ENCODE measurements around the gene TMEM238.

TMEM238 gene

GRCh38 chr19:55389386-55390317 is 5.6 kb upstream of the TMEM238 start:
- Mint-ChIP-seq H3K27me3 (no peaks in the 10 kb centered on the region), H3K27ac (peak overlapping the region; percentile 52), H3K36me3 (peaks cover 53% of the 10 kb centered on the region), H3K4me3 (peak overlapping the region; percentile 27), H3K4me1 (peaks cover 61% of the 10 kb centered on the region), H3K9me3 (no peaks in the 10 kb centered on the region)
- ATAC-seq = no peak

- peaks cover 53% of the 10 kb centered on the region for H3K36me3 Mint-ChIP-seq
- ATAC-seq = no peak
- peaks cover 71% of the 10 kb centered on the region for H3K4me1 Mint-ChIP-seq
- no peaks in the 10 kb centered on the region for H3K27me3 Mint-ChIP-seq
- peak overlapping the region; percentile 100 for H3K4me3 Mint-ChIP-seq
- peak overlapping the region; percentile 99 for H3K27ac Mint-ChIP-seq
- no peaks in the 10 kb centered on the region for H3K9me3 Mint-ChIP-seq
Observed at GRCh38 chr19:55387736-55388497, 3.8 kb upstream of the TMEM238 start.

GRCh38 chr19:55386493-55386971 is 2.4 kb upstream of the TMEM238 start:
- peak overlapping the region; percentile 99 for H3K27ac Mint-ChIP-seq
- H3K4me1 Mint-ChIP-seq = peaks cover 79% of the 10 kb centered on the region
- no peaks in the 10 kb centered on the region for H3K9me3 Mint-ChIP-seq
- no peak for ATAC-seq
- no peaks in the 10 kb centered on the region for H3K27me3 Mint-ChIP-seq
- peak overlapping the region; percentile 100 for H3K4me3 Mint-ChIP-seq
- peaks cover 53% of the 10 kb centered on the region for H3K36me3 Mint-ChIP-seq

GRCh38 chr19:55385724-55386492 is 1.8 kb upstream of the TMEM238 start, which contains the start of gene RPL28:
Gene RPL28, plus strand, starts transcription at chr19:55385932. Its CDS starts 426 bp downstream, at chr19:55386358.
- H3K27ac Mint-ChIP-seq = peak within 1 kb of the TSS; percentile 99
- H3K27me3 Mint-ChIP-seq = no peaks in the 10 kb centered on the region
- peaks cover 52% of the 10 kb centered on the region for H3K36me3 Mint-ChIP-seq
- peak within 1 kb of the TSS; percentile 100 for H3K4me3 Mint-ChIP-seq
- ATAC-seq = peak; percentile 90
- H3K9me3 Mint-ChIP-seq = no peaks in the 10 kb centered on the region
- H3K4me1 Mint-ChIP-seq = peaks cover 77% of the 10 kb centered on the region

DNA sequence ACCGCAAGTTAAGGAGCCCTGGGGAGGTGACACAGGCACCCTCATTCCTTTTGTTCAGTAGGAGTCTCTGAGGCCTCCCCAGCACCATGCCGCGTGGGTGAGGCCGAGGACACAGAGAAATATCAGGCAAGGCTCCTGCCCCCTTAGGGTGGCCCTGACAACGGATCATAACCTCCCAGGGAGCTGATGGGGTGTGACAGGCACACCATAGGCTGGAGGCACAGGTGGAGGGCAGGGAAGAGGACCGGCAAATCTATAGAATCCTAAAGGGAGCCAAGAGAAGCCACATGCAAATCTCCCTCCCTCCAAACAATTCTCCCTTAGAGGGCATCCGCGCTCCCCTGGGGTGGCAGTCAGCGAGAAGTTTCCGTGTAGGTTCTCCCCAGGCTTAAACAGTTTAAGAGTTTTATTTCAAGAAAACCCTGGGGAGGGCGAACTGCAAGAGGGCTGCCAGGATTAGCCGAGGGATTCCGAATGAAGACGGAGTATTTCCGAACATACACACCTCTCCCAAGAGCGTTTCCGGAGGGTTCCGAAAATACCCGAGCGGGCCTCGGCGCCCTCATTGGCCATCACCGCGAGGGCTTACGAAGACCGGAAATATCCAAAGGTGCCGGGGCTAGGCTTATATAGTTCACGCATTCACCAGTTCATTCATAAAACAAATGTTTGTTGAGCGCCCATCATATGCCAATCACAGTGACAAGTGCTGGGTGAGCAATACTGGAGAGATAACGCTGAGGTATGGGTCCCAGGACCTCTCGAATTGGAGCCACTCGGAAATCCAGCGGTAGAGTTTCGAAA is 1.0 kb upstream of the TMEM238 start:
- Mint-ChIP-seq H3K27me3 (no peaks in the 10 kb centered on the region), H3K27ac (peak overlapping the region; percentile 99), H3K4me1 (peaks cover 69% of the 10 kb centered on the region), H3K9me3 (no peaks in the 10 kb centered on the region), H3K4me3 (peak overlapping the region; percentile 100), H3K36me3 (peaks cover 44% of the 10 kb centered on the region)
- ATAC-seq = peak; percentile 87

DNA sequence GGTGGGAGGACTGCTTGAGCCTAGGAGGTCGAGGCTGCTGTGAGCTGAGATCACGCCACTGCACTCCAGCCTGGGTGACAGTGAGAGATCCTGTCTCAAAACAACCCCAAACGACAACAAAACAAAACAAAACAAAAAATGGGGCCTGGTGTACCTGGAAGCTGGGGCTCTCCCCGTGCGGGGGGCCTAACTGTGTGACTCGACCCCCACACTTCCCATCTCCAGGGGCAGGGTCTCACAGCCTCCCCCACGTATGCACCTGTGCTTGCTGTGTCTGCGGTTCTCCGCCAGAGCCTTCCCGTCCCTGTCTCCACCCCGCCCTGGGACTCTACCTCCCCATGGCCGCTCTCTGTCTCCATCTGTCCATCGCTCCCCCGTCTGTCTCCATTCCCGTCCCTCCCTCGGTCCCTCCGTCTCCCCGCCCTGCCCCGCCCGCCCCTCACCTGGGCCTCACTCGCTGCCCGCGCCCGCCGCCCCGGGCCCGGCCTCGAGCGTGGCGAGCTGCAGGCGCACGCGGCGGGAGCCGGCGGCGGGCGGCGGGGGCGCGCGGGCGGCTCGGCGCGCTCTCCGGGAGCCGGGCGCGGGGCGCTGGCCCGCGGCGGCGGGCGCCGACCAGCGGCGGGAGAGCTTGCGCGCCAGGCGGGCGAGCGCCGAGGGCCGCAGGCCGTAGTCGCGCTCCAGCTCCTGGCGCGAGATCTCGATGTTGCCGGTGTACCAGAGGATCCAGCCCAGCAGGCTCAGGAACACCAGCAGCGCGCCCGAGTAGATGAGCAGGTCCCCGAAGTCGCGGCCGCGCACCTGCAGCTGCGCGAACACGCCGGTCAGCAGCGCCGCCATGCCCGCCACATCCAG is 587 bp downstream of the TMEM238 start:
- peaks cover 28% of the 10 kb centered on the region for H3K36me3 Mint-ChIP-seq

GRCh38 chr19:55382522-55383054 is 1.5 kb downstream of the TMEM238 start:
- H3K27me3 Mint-ChIP-seq = no peaks in the 10 kb centered on the region
- H3K9me3 Mint-ChIP-seq = no peaks in the 10 kb centered on the region
- H3K36me3 Mint-ChIP-seq = peaks cover 20% of the 10 kb centered on the region
- peaks cover 45% of the 10 kb centered on the region for H3K4me1 Mint-ChIP-seq
- ATAC-seq = no peak
- peak overlapping the region; percentile 89 for H3K4me3 Mint-ChIP-seq
- H3K27ac Mint-ChIP-seq = no peak overlapping the region

More for the DNA sequence above, 587 bp downstream of the TMEM238 start:
- ATAC-seq = peak; percentile 24
- Mint-ChIP-seq H3K27ac (peak overlapping the region; percentile 72), H3K4me3 (peak overlapping the region; percentile 89), H3K4me1 (peaks cover 53% of the 10 kb centered on the region), H3K9me3 (no peaks in the 10 kb centered on the region), H3K27me3 (no peaks in the 10 kb centered on the region)

GRCh38 chr19:55382013-55382412 is 2.1 kb downstream of the TMEM238 start:
- Mint-ChIP-seq H3K36me3 (peaks cover 15% of the 10 kb centered on the region), H3K27ac (no peak overlapping the region), H3K9me3 (no peaks in the 10 kb centered on the region), H3K4me3 (no peak overlapping the region), H3K27me3 (peaks cover under 1% of the 10 kb centered on the region), H3K4me1 (peaks cover 39% of the 10 kb centered on the region)
- no peak for ATAC-seq

- peaks cover 18% of the 10 kb centered on the region for H3K4me1 Mint-ChIP-seq
- no peaks in the 10 kb centered on the region for H3K9me3 Mint-ChIP-seq
- H3K27ac Mint-ChIP-seq = no peak overlapping the region
- no peak overlapping the region for H3K4me3 Mint-ChIP-seq
- peaks cover 22% of the 10 kb centered on the region for H3K27me3 Mint-ChIP-seq
- ATAC-seq = no peak
- H3K36me3 Mint-ChIP-seq = no peaks in the 10 kb centered on the region
Observed at GRCh38 chr19:55379174-55379573, 4.9 kb downstream of the TMEM238 start.

- Mint-ChIP-seq H3K4me1 (peaks cover 16% of the 10 kb centered on the region), H3K27ac (no peak overlapping the region), H3K4me3 (no peak overlapping the region), H3K9me3 (no peaks in the 10 kb centered on the region), H3K27me3 (peaks cover 38% of the 10 kb centered on the region), H3K36me3 (no peaks in the 10 kb centered on the region)
- no peak for ATAC-seq
Observed at GRCh38 chr19:55377356-55378131, 6.5 kb downstream of the TMEM238 start.

GRCh38 chr19:55376241-55376933 is 7.7 kb downstream of the TMEM238 start, which contains the start of gene TMEM190:
Gene TMEM190, plus strand, starts transcription at chr19:55376826. Its CDS starts 28 bp downstream, at chr19:55376854.
- no peaks in the 10 kb centered on the region for H3K36me3 Mint-ChIP-seq
- no peak for ATAC-seq
- H3K27me3 Mint-ChIP-seq = peaks cover 49% of the 10 kb centered on the region
- peaks cover 6% of the 10 kb centered on the region for H3K4me1 Mint-ChIP-seq
- H3K9me3 Mint-ChIP-seq = no peaks in the 10 kb centered on the region
- H3K27ac Mint-ChIP-seq = no peak within 1 kb of the TSS
- H3K4me3 Mint-ChIP-seq = no peak within 1 kb of the TSS

All from stimulated activated memory B cell treated with anti-CD40 and anti-IgM and Interleukin-4, amounts not matched to agents 10 μg/mL and 1 μg/mL and 100 μg/mL, for 72 hours (primary cell).